ENCODE results near the gene CBX5. TPM values are rescaled to one million over a fixed set of nuclear protein-coding genes. Genes with fewer than 3 reads are reported as not detected.

The CBX5 gene
- total and polyA plus RNA-seq, 9 of the 15 experiments (the other 6 are each of a cell fraction or from before 2014, with no cell fraction given), result 32.6 to 102 (median 59.2) TPM

DNA sequence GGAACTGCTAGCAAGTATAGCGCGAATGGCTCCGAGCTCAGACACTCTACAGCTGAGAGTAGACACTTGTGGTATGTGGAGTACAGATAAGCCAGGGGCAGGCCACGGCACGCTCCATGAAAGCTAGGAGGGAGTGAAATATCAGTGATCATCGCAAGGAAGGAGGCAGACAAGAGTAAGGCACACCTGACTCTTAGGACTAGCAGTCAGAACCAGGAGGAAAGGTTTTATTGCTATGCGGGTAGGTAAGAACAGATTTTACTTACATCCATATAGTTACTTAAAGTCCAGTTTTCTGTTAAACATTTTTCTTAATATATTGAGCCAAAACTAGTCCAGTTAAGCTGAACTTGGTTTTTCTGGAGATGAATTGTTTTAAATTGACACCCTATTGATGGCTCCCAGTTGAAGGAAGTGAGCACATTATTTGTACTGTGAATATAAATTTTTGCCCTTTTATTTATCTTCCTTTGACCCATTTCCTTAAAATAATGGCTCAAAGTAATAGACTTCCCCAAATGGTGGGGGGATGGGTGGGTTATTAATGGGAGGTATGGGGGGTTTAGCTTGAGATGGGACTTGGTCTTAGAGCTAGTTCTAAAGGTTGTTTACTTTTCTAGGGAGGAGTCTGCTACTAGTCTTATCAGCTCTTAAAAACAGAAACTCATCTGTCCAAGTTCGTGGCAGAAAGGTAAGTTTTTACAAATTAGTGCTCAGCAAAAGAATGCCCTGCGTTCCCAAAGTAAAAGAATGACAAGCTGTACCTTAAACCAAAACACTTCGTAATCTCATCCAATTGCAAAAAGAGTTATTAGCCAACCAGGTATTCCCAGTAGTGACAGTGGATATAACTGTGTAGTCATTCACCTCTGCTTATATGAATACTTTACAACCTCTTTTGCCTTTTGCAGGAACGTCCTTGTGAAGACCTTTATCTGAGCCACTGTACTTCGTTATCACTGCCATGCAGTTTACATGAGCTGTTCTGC lies 6.4 kb upstream of the CBX5 start (continued):
- TF ChIP-seq XRCC3 (IDR thresholded peaks at IDR 0.05), result no peak
- no peak for TF ChIP-seq CHD2 (IDR thresholded peaks at IDR 0.05; ENCODE audit: low read depth, low read length)
- peak; percentile 54; the same call in 1 of the 2 replicates for TF ChIP-seq ZNF511 (CRISPR knock-in tag; IDR thresholded peaks at IDR 0.05)
- peak; percentile 42; the same call in 1 of the 2 replicates for TF ChIP-seq AFF4 (CRISPR knock-in tag; IDR thresholded peaks at IDR 0.05)
- no peak for TF ChIP-seq XRCC4 (IDR thresholded peaks at IDR 0.05; ENCODE audit: extremely low read depth, insufficient read depth, insufficient read length)
- TF ChIP-seq PRPF4 (IDR thresholded peaks at IDR 0.05; ENCODE audit: insufficient read depth, low read depth, low read length, poor library complexity, severe bottlenecking), result no peak
- peak; percentile 64; the same call in 1 of the 2 replicates for TF ChIP-seq STAT5A (IDR thresholded peaks at IDR 0.05; ENCODE audit: borderline replicate concordance, low read length)
- TF ChIP-seq ZBED1 (IDR thresholded peaks at IDR 0.05), result peak; percentile 89; the same call in 1 of the 2 replicates
- no peak for TF ChIP-seq ETV1 (tag; conservative IDR thresholded peaks at IDR 0.05; ENCODE audit: low read depth)
- TF ChIP-seq MLLT1 (IDR thresholded peaks at IDR 0.05), result peak; percentile 82 to 95
- TF ChIP-seq, protein P1, sequence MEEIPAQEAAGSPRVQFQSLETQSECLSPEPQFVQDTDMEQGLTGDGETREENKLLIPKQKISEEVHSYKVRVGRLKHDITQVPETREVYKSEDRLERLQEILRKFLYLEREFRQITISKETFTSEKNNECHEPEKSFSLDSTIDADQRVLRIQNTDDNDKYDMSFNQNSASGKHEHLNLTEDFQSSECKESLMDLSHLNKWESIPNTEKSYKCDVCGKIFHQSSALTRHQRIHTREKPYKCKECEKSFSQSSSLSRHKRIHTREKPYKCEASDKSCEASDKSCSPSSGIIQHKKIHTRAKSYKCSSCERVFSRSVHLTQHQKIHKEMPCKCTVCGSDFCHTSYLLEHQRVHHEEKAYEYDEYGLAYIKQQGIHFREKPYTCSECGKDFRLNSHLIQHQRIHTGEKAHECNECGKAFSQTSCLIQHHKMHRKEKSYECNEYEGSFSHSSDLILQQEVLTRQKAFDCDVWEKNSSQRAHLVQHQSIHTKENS (CRISPR knock-in tag; IDR thresholded peaks at IDR 0.05), result no peak
- TF ChIP-seq DLX4 (CRISPR knock-in tag; IDR thresholded peaks at IDR 0.05), result peak; percentile 24; the same call in 1 of the 2 replicates
- no peak for TF ChIP-seq E2F3 (CRISPR knock-in tag; IDR thresholded peaks at IDR 0.05)
- TF ChIP-seq, protein P2, sequence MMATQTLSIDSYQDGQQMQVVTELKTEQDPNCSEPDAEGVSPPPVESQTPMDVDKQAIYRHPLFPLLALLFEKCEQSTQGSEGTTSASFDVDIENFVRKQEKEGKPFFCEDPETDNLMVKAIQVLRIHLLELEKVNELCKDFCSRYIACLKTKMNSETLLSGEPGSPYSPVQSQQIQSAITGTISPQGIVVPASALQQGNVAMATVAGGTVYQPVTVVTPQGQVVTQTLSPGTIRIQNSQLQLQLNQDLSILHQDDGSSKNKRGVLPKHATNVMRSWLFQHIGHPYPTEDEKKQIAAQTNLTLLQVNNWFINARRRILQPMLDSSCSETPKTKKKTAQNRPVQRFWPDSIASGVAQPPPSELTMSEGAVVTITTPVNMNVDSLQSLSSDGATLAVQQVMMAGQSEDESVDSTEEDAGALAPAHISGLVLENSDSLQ (IDR thresholded peaks at IDR 0.05), result peak; percentile 17; the same call in 1 of the 2 replicates
- TF ChIP-seq BRD4 (IDR thresholded peaks at IDR 0.05), result no peak
- no peak for TF ChIP-seq ZNF384 (IDR thresholded peaks at IDR 0.05; ENCODE audit: low read depth, low read length)
- peak in 1 of 2 experiments; percentile 85; a peak in 2 of 4 replicates for TF ChIP-seq HDAC1 (IDR thresholded peaks at IDR 0.05)
- TF ChIP-seq NFIC (IDR thresholded peaks at IDR 0.05), result no peak
- no peak for TF ChIP-seq ZBTB8A (IDR thresholded peaks at IDR 0.05; ENCODE audit: partially characterized antibody)
